Measurements from ENCODE around the gene MRM2. TPM values are rescaled to one million over a fixed set of nuclear protein-coding genes. Genes with fewer than 3 reads are reported as not detected.

The MRM2 gene
- total RNA-seq, 1 experiment from 2014 or later, result 38.9 TPM

DNA sequence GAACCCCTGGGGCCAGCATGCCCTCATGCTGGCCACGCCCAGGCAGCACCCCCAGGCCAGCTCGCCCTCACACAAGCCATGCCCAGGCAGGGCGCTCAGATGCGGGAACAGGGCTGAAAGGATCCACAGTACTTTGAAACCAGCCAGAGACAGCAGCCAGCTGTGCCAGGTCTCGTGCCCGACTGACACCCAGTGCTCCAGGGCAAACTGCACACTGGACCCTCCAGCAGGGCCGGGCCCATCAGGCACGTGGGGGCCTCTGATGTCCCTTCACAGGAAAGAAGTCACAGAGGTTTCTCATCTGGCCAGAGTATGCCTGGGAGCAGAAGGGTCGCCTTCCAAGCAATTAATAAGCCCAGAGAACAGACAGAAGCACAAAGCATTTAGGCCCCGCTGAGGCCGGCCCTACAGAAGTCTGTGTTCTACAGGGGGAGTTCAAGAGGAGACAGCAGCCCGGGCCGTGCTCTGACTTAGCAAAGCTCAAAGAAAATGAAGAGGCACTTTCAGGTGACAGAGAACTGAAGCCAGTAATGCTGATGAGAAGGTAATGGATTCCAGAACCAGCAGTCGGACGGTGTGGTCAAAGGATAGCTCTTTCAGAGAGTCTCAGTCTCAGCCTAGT lies 30.6 kb downstream of the MRM2 start:
- ATAC-seq (no peak), DNase-seq (ENCODE audit: low spot score) (no peak)
- Mint-ChIP-seq H3K9me3 (peaks cover 6% of the 10 kb centered on the region), H3K4me3 (no peak overlapping the region), H3K27ac (no peak overlapping the region), H3K36me3 (peaks cover 77% of the 10 kb centered on the region), H3K4me1 (no peaks in the 10 kb centered on the region), H3K27me3 (ENCODE audit: low read depth) (no peaks in the 10 kb centered on the region)
- TF ChIP-seq GRHL2 (CRISPR knock-in tag; IDR thresholded peaks at IDR 0.05; ENCODE audit: insufficient replicate concordance, severe bottlenecking), result no peak
- no peak for TF ChIP-seq ZNF138 (CRISPR knock-in tag; conservative IDR thresholded peaks at IDR 0.05)
- TF ChIP-seq FOXJ3 (CRISPR knock-in tag; IDR thresholded peaks at IDR 0.05; ENCODE audit: borderline replicate concordance), result no peak
- no peak for TF ChIP-seq MXD4 (CRISPR knock-in tag; IDR thresholded peaks at IDR 0.05; ENCODE audit: borderline replicate concordance)
- TF ChIP-seq, protein P1, sequence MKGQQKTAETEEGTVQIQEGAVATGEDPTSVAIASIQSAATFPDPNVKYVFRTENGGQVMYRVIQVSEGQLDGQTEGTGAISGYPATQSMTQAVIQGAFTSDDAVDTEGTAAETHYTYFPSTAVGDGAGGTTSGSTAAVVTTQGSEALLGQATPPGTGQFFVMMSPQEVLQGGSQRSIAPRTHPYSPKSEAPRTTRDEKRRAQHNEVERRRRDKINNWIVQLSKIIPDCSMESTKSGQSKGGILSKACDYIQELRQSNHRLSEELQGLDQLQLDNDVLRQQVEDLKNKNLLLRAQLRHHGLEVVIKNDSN (CRISPR knock-in tag; IDR thresholded peaks at IDR 0.05), result no peak
- no peak for TF ChIP-seq TCF7 (CRISPR knock-in tag; IDR thresholded peaks at IDR 0.05; ENCODE audit: low read depth)
- no peak for TF ChIP-seq FOXP1 (CRISPR knock-in tag; IDR thresholded peaks at IDR 0.05; ENCODE audit: borderline replicate concordance)
- TF ChIP-seq, protein P2, sequence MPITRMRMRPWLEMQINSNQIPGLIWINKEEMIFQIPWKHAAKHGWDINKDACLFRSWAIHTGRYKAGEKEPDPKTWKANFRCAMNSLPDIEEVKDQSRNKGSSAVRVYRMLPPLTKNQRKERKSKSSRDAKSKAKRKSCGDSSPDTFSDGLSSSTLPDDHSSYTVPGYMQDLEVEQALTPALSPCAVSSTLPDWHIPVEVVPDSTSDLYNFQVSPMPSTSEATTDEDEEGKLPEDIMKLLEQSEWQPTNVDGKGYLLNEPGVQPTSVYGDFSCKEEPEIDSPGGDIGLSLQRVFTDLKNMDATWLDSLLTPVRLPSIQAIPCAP (CRISPR knock-in tag; IDR thresholded peaks at IDR 0.05), result no peak
- no peak for TF ChIP-seq ESRRA (CRISPR knock-in tag; IDR thresholded peaks at IDR 0.05; ENCODE audit: borderline replicate concordance)
- TF ChIP-seq CREB1 (CRISPR knock-in tag; IDR thresholded peaks at IDR 0.05), result no peak
- no peak for TF ChIP-seq EMX1 (CRISPR knock-in tag; IDR thresholded peaks at IDR 0.05)
- TF ChIP-seq, protein P3, sequence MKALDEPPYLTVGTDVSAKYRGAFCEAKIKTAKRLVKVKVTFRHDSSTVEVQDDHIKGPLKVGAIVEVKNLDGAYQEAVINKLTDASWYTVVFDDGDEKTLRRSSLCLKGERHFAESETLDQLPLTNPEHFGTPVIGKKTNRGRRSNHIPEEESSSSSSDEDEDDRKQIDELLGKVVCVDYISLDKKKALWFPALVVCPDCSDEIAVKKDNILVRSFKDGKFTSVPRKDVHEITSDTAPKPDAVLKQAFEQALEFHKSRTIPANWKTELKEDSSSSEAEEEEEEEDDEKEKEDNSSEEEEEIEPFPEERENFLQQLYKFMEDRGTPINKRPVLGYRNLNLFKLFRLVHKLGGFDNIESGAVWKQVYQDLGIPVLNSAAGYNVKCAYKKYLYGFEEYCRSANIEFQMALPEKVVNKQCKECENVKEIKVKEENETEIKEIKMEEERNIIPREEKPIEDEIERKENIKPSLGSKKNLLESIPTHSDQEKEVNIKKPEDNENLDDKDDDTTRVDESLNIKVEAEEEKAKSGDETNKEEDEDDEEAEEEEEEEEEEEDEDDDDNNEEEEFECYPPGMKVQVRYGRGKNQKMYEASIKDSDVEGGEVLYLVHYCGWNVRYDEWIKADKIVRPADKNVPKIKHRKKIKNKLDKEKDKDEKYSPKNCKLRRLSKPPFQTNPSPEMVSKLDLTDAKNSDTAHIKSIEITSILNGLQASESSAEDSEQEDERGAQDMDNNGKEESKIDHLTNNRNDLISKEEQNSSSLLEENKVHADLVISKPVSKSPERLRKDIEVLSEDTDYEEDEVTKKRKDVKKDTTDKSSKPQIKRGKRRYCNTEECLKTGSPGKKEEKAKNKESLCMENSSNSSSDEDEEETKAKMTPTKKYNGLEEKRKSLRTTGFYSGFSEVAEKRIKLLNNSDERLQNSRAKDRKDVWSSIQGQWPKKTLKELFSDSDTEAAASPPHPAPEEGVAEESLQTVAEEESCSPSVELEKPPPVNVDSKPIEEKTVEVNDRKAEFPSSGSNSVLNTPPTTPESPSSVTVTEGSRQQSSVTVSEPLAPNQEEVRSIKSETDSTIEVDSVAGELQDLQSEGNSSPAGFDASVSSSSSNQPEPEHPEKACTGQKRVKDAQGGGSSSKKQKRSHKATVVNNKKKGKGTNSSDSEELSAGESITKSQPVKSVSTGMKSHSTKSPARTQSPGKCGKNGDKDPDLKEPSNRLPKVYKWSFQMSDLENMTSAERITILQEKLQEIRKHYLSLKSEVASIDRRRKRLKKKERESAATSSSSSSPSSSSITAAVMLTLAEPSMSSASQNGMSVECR (CRISPR knock-in tag; IDR thresholded peaks at IDR 0.05; ENCODE audit: borderline replicate concordance), result no peak
- TF ChIP-seq, protein P4, sequence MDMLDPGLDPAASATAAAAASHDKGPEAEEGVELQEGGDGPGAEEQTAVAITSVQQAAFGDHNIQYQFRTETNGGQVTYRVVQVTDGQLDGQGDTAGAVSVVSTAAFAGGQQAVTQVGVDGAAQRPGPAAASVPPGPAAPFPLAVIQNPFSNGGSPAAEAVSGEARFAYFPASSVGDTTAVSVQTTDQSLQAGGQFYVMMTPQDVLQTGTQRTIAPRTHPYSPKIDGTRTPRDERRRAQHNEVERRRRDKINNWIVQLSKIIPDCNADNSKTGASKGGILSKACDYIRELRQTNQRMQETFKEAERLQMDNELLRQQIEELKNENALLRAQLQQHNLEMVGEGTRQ (CRISPR knock-in tag; IDR thresholded peaks at IDR 0.05), result no peak
- TF ChIP-seq HMGA2 (CRISPR knock-in tag; IDR thresholded peaks at IDR 0.05), result no peak
- no peak for TF ChIP-seq IRF2 (CRISPR knock-in tag; IDR thresholded peaks at IDR 0.05; ENCODE audit: borderline replicate concordance, low read depth)
- no peak for TF ChIP-seq NFATC4 (CRISPR knock-in tag; IDR thresholded peaks at IDR 0.05)
- no peak for TF ChIP-seq ZNF219 (CRISPR knock-in tag; IDR thresholded peaks at IDR 0.05; ENCODE audit: borderline replicate concordance)
- TF ChIP-seq FOXK1 (CRISPR knock-in tag; IDR thresholded peaks at IDR 0.05), result no peak
- CTCF ChIA-PET, result interaction anchor here (0.6 to 0.8 kb wide), 3 partner anchors 80 to 328 kb away, joined by 3 to 4 read pairs (median 3); no protein-coding TSS in a partner anchor
- POLR2A ChIA-PET, result no interaction called here

All from WTC11 (cell line).